ENCODE measurements around the gene PTPRD.
"Not testable (repeated sequence)": the region's sequence is repeated elsewhere in the genome, so short reads cannot be mapped to it uniquely, and the experiment has no call there.

Gene PTPRD

GRCh38 chr9:9054354-9054992 lies 1558.3 kb downstream of the PTPRD start:
- DNase-seq (ENCODE audit: low spot score) (no peak), FAIRE-seq (no peak)

GRCh38 chr9:9045572-9045971 lies 1567.2 kb downstream of the PTPRD start:
- FAIRE-seq: no peak
- DNase-seq (ENCODE audit: low spot score): no peak

- no peak for FAIRE-seq
- DNase-seq (ENCODE audit: low spot score): no peak
Measured at GRCh38 chr9:9045072-9045471, 1567.7 kb downstream of the PTPRD start.

GRCh38 chr9:9043788-9044187 lies 1569.0 kb downstream of the PTPRD start:
- FAIRE-seq; DNase-seq (ENCODE audit: low spot score): not testable (repeated sequence)

GRCh38 chr9:9041756-9042155 lies 1571.0 kb downstream of the PTPRD start:
- no peak for FAIRE-seq

GRCh38 chr9:9033022-9033421 lies 1579.8 kb downstream of the PTPRD start:
- DNase-seq (ENCODE audit: low spot score) (no peak), FAIRE-seq (no peak)

More at GRCh38 chr9:9041756-9042155, 1571.0 kb downstream of the PTPRD start:
- no peak for DNase-seq (ENCODE audit: low spot score)

GRCh38 chr9:9016597-9016996 lies 1596.2 kb downstream of the PTPRD start:
- DNase-seq (ENCODE audit: low spot score) (no peak), FAIRE-seq (no peak)

GRCh38 chr9:9004810-9005209 lies 1608.0 kb downstream of the PTPRD start:
- no peak for DNase-seq (ENCODE audit: low spot score)
- no peak for FAIRE-seq

GRCh38 chr9:9002826-9003583 lies 1609.8 kb downstream of the PTPRD start:
- FAIRE-seq (no peak), DNase-seq (ENCODE audit: low spot score) (no peak)

- DNase-seq (ENCODE audit: low spot score): no peak
- FAIRE-seq: no peak
Measured at GRCh38 chr9:8980496-8981013, 1632.2 kb downstream of the PTPRD start.

- FAIRE-seq (no peak), DNase-seq (ENCODE audit: low spot score) (no peak)
Measured at GRCh38 chr9:8978334-8978733, 1634.5 kb downstream of the PTPRD start.

GRCh38 chr9:8968350-8968749 lies 1644.5 kb downstream of the PTPRD start:
- FAIRE-seq; DNase-seq (ENCODE audit: low spot score): not testable (repeated sequence)

GRCh38 chr9:8963885-8964284 lies 1648.9 kb downstream of the PTPRD start:
- FAIRE-seq (no peak), DNase-seq (ENCODE audit: low spot score) (no peak)

GRCh38 chr9:8962084-8962483 lies 1650.7 kb downstream of the PTPRD start:
- peak; percentile 9 for DNase-seq (ENCODE audit: low spot score)
- no peak for FAIRE-seq

GRCh38 chr9:8961186-8961851 lies 1651.5 kb downstream of the PTPRD start:
- DNase-seq (ENCODE audit: low spot score) (no peak), FAIRE-seq (no peak)

GRCh38 chr9:8960254-8960653 lies 1652.5 kb downstream of the PTPRD start:
- no peak for DNase-seq (ENCODE audit: low spot score)
- FAIRE-seq: no peak

GRCh38 chr9:8958358-8958757 lies 1654.4 kb downstream of the PTPRD start:
- DNase-seq (ENCODE audit: low spot score) (no peak), FAIRE-seq (no peak)

- DNase-seq (ENCODE audit: low spot score) (no peak), FAIRE-seq (no peak)
Measured at GRCh38 chr9:8955315-8955714, 1657.5 kb downstream of the PTPRD start.

GRCh38 chr9:8946461-8946860 lies 1666.3 kb downstream of the PTPRD start:
- no peak for FAIRE-seq
- no peak for DNase-seq (ENCODE audit: low spot score)

- FAIRE-seq (no peak), DNase-seq (ENCODE audit: low spot score) (no peak)
Measured at GRCh38 chr9:8943392-8943791, 1669.4 kb downstream of the PTPRD start.

- no peak for FAIRE-seq
- no peak for DNase-seq (ENCODE audit: low spot score)
Measured at GRCh38 chr9:8940650-8941049, 1672.2 kb downstream of the PTPRD start.

- no peak for DNase-seq (ENCODE audit: low spot score)
- no peak for FAIRE-seq
Measured at GRCh38 chr9:8926461-8926860, 1686.3 kb downstream of the PTPRD start.
